GM18520 (cell line): Measurements from ENCODE around the gene SCUBE1.

ENCODE experiments used
- ATAC-seq: cut with Tn5 transposase; IDR thresholded peaks from one replicate; pipeline ENCODE4 v1.9.1; 2021; ENCODE audit not compliant: unreplicated experiment

Gene SCUBE1

GRCh38 chr22:43181321-43182076 lies 161.7 kb downstream of the SCUBE1 start:
- no peak for ATAC-seq

GRCh38 chr22:43180670-43181069 lies 162.5 kb downstream of the SCUBE1 start:
- no peak for ATAC-seq

- no peak for ATAC-seq
Observed at GRCh38 chr22:43179911-43180195, 163.3 kb downstream of the SCUBE1 start.

GRCh38 chr22:43179146-43179910 lies 163.8 kb downstream of the SCUBE1 start:
- ATAC-seq, result no peak

GRCh38 chr22:43177479-43177878 lies 165.7 kb downstream of the SCUBE1 start:
- no peak for ATAC-seq

GRCh38 chr22:43176090-43176489 lies 167.1 kb downstream of the SCUBE1 start:
- ATAC-seq, result no peak

GRCh38 chr22:43174941-43175531 lies 168.1 kb downstream of the SCUBE1 start:
- ATAC-seq, result no peak

- no peak for ATAC-seq
Observed at GRCh38 chr22:43173976-43174720, 169.0 kb downstream of the SCUBE1 start.

- ATAC-seq, result no peak
Observed at GRCh38 chr22:43173566-43173965, 169.6 kb downstream of the SCUBE1 start.

GRCh38 chr22:43172191-43172590 lies 171.0 kb downstream of the SCUBE1 start:
- ATAC-seq, result no peak

- ATAC-seq, result no peak
Observed at GRCh38 chr22:43171607-43172006, 171.6 kb downstream of the SCUBE1 start.

- no peak for ATAC-seq
Observed at GRCh38 chr22:43171019-43171491, 172.1 kb downstream of the SCUBE1 start.

- ATAC-seq, result no peak
Observed at GRCh38 chr22:43170131-43170480, 173.1 kb downstream of the SCUBE1 start.

- no peak for ATAC-seq
Observed at GRCh38 chr22:43169310-43170130, 173.7 kb downstream of the SCUBE1 start.

GRCh38 chr22:43168471-43169309 lies 174.5 kb downstream of the SCUBE1 start:
- ATAC-seq, result no peak

- ATAC-seq, result no peak
Observed at GRCh38 chr22:43167001-43167589, 176.1 kb downstream of the SCUBE1 start.

- ATAC-seq, result no peak
Observed at GRCh38 chr22:43166132-43166930, 176.8 kb downstream of the SCUBE1 start.

- ATAC-seq, result no peak
Observed at GRCh38 chr22:43164636-43165035, 178.5 kb downstream of the SCUBE1 start.
